Activated CD4-positive, alpha-beta T cell treated with anti-CD3 and anti-CD28 coated beads, Interleukin-2, amount 50 U/mL, for 24 hours (primary cell): ENCODE measurements around the gene CRYGN.
A peak's percentile ranks its signal among the peaks of the same experiment; 100 is the strongest.

Source experiments
- DNase-seq, 2 donors: peaks; one replicate each; pipeline ENCODE4 v3.0.0-alpha.2; 2020; ENCODE audit warnings: low read depth in 1 of 2, low spot score in 1 of 2

Gene CRYGN, protein sequence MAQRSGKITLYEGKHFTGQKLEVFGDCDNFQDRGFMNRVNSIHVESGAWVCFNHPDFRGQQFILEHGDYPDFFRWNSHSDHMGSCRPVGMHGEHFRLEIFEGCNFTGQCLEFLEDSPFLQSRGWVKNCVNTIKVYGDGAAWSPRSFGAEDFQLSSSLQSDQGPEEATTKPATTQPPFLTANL

DNA sequence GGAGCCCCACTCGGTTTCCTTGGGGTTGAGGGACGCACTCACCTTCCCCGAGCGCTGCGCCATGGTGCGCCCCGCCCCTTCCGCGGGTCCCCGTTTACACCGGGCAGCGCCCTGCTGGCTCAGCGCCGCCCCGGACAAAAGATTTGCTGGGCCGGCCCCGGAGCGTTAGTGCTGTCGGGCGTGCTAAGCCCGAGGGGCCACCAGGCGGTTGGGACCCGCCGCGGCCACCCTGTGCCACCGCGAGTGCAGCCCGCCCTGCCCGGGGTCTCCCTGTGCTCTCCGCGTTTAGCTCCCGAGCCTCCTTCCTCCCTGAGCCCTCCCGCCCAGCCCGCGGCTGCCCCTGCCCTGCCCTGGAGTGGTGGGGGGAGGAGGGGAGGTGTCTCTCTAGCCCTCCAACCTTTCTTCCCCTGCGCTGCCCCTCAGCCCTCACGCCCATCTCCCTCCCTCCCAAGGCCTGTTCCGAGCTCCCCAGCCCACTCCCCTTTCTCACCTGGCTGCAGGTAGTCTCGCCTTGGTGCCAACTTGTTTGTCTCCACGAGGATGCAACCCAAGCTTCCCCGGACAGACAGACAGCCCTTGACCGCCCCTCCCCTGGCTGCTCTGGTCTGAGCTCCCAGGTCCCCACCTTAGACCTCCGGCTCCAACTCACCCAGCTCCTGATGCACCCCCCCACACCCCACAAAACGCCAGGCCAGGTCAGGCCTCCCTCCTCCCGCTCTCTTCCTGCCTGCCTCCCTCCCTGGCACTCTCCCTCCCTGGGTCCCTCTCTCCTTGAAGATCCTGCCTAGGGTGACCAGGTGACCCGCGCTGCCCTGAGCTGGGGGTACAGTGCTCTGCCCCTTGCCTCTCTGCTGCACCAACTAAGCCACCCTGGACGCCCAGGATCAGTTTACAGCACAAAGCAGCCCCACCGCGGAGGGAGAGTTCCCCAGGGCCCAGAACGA, at the start of gene CRYGN:
CRYGN (minus strand) TSS at position 287 of the 944 bp plus-strand sequence; CDS start at position 63, 224 bp downstream.
- no peak for DNase-seq

- DNase-seq, result no peak
These were observed 49.6 kb upstream of the CRYGN start for GRCh38 chr7:151489498-151489897.

GRCh38 chr7:151488096-151488495, 48.2 kb upstream of the CRYGN start:
- DNase-seq, result no peak

- DNase-seq, result no peak
These were observed 47.3 kb upstream of the CRYGN start for GRCh38 chr7:151487228-151487627.

DNA sequence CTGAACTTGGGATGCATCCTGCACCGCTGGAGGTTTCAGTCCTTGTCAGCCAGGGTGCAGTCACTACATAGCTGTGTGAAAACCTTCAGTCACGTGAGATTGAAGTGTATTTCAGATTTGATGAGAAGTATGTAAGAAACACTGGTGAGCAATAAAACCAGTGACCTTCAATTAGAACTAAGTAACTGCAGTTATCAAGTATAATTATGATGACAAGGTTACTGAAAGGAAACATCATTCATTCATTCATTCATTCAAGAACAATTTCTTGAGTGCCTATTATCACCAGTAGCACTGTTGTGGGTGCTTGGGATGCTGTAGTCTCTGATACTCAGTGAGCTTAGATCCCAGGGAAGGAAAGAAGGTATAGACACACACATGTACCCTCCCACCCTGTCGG, 46.1 kb upstream of the CRYGN start:
- DNase-seq, result no peak

DNA sequence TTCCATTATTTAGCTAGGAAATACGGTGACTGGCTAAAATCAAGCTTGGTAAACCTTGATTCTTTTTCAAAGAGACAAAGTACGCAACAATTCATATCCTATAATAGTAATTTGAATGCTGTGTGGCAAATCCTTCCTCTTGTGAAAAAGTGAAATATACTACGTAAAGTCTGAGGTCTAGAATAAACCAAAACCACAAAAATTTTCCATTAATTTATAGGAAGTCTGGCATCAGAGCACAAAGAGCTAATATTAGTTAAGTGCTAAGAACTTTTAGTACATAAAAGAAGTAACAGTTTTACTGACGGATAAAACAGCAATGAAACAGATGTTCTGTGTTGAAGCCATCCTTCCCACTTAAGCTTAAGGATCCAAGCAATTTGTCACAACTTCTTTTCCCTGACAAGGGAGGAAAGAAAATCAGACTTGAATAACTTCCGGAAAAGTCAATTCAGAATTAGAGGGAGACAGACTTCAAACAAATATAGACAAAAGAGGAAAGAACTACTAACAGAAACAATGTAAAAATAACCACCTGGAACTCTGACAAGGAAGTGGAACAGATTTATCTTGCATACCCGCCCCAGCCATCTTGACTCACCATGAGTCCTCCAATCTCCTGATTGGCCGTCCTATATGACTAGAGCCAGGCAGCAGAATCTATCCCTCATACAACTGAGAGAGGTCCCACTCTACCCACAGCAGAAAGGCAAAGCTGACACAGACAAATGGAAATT, 45.2 kb upstream of the CRYGN start:
- DNase-seq, result peak in 1 of 2 donors; percentile 9

DNA sequence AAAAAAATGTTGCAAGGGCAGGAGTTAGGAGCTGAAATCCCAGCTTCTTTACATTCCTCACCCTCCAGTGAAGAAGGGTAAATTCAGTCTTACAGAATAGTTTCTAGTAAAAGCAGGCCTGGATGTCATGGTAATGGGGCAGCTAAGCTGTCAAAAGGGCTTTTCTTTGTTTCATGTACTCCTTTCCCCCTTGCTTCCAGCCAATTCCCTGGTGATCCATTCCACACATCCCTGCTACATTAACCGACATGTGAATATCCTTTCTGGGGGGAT, 43.7 kb upstream of the CRYGN start:
- no peak for DNase-seq

DNA sequence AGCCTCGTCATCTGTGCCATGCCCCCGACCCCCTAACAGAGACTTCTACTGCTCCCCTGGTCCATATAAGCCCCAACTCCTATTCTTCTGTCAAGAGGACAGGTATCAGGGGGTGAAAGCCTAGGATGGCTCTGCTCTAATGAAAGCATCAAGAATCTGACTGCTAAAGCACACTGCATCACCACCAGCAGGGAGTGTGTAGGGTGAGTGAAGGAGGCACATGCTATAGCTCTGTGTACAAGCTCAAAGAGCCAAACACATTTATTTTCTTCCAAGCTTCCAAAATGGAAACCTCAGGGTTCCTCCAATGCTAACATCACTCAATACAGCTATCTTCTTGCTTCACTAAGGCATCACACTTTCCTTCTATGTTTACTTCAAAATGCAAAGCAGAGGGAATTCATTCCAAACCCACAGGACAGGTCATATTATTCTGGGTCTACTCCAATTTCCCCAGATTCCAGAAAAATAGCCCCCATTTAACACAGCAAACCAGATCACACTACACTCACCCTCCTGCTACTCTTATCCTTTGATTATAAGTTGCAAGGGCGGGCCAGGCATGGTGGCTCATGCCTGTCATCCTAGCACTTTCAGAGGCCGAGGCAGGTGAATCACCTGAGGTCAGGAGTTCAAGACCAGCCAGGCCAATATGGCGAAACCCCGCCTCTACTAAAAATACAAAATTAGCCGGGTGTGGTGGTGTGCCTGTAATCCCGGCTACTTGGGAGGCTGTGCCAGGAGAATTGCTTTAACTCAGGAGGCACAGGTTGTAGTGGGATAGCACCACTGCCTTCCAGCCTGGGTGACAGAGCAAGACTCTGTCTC, 43.2 kb upstream of the CRYGN start:
- DNase-seq, result no peak

GRCh38 chr7:151481650-151482505, 41.9 kb upstream of the CRYGN start:
- DNase-seq, result no peak

- DNase-seq, result no peak
These were observed 37.9 kb upstream of the CRYGN start for GRCh38 chr7:151477867-151478266.

DNA sequence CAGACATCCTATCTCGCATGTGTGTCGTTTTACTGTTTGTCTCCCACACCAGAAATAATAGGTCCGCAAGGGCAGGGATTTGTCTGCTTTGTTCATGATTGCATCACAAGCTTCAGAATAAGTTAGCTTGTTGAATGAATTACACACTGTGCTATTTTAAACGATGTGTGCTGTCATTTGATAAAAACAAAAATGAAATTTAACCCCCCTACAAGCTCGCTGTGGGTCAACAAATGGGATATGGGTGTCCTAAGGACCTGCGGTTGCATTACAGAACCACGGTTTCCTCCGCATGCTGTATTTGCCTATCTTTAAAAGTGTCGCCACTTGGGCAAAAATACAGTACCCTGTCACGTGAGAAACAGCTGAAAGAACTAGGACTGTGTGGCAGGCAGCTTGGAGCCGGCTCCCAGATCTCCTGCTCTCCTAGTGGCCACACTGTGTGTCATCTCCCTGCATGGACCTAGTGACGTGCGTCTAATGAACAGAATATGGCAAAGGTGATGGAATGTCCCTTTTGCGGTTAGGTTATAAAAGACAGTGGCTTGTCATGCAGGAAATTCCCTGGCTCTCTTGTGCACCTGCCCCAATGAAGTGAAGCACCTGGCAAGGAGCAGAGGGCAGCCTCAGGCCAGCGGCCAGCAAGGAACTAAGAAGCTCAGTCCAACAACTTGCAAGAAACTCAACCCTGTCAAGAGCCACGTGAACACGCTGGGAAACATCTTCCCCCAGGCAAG, 32.9 kb upstream of the CRYGN start:
- DNase-seq, result no peak

DNA sequence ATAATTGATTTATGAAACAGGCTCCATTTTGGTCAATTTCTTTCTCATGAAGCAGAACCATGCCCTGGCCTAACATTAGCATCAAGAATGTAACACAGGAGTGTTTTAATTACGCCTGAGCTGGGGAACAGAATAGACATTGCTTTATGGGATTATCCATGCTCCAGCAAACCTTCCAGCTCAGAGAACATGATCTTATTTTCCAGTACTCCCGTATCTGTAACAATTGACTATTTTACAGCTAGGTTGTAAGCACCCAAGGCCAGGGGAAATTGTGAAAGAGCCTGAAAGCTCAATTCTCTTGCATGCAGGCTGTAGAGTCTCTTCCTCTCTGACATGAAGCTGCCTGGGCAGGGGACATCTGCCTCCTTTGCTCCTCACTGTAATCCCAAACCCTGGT, 30.8 kb upstream of the CRYGN start:
- DNase-seq, result no peak

DNA sequence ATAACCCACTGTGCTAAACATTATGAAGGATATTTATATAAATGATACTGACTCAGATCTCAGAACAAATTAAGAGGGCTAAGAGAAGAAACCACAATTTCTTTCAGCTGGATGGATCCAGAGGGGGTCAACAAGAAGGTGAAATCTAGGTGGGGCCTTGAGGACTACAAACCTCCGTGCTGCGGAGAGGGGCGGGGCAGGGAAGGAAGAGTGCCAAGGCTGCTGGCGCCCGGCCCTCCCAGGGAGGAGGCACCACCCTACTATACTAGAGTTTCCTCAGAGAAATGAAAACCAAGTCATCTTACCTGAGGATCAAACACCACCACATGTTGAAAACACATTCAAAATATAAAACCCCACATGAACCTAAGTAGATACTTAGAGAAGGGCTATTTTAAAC, 29.3 kb upstream of the CRYGN start:
- no peak for DNase-seq

- DNase-seq, result no peak
These were observed 28.5 kb upstream of the CRYGN start for GRCh38 chr7:151468217-151469018.

DNA sequence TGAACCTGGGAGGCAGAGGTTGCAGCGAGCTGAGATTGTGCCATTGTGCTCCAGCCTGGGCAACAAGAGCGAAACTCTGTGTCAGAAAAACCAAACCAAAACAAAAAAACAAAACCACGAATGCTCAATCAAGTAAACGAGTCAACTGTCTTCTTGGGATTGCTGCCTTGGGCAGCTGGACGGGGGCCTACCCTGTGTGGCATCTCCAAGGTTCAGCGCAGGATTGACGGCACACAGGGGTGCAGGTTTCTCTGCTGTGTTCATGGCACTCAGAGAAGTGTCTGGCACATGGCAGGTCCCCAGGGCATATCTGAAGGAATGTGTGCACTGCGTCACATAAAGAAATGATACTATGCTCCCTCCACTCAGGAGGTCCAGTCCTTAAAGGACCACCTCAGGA, 25.2 kb upstream of the CRYGN start:
- DNase-seq, result no peak

DNA sequence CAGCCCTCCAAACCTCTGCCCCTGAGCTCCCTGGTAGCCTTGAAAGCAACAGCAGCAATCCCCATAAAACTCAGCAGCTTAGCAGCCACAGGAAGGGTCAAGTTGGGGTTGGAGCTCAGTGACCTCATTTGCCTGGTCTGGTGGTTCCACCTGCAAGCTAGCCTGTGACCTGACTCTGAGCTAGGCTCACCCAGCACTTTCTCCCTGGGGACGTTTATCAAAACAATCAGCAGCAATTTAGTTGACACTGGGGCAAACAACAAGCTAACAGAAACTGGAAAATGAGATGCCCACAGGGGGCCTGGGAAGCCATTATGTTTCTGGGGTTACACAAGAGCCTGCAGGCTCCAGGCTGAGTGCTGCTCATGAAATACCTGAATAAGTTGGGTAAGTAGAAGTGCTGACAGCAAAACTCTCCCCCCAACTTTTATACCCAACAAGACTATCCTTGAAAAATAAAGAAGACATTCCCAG, 22.4 kb upstream of the CRYGN start:
- no peak for DNase-seq

DNA sequence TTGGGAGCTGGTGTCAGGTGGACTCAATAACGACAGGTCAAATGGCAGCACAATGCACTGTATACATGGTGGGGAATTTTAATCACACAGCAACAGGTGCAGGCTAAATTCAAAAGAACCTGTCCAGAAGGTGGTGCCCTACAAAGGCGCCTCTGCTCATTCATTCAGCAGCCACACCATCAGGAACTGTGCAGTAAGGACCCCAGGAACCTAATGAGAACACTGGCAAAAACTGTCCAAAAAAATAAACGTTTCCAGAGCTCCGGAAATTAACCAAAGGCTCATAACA, 21.9 kb upstream of the CRYGN start:
- no peak for DNase-seq

- DNase-seq, result no peak
These were observed 21.4 kb upstream of the CRYGN start for GRCh38 chr7:151461096-151461941.
